A549 (cell line): ENCODE measurements around the gene TPSAB1.

Experiments
- CBX8 ChIP-seq: fragments of 200-600 bp; sonication (generic); IDR thresholded peaks from 2 replicates; pipeline ENCODE4 v1.6.1; 2016
- CEBPB ChIP-seq, 2 experiments: fragments of >200 bp in 1 of 2; sonication (Bioruptor Twin) in 1 of 2; formaldehyde crosslinking in 1 of 2; IDR thresholded peaks; 2 replicates each; pipeline ENCODE4 v1.6.1; 2012 to 2016
- EP300 ChIP-seq, 2 experiments: fragments of >200 bp; sonication (Bioruptor Twin); formaldehyde crosslinking; IDR thresholded peaks; 2 replicates in 1 of 2; 3 replicates in 1 of 2; pipeline ENCODE4 v1.6.1; 2016 to 2017
- HDAC2 ChIP-seq: fragments of 200-600 bp; sonication (generic); IDR thresholded peaks from 2 replicates; pipeline ENCODE4 v1.6.1; 2016
- KDM1A ChIP-seq: fragments of 200-600 bp; sonication (generic); IDR thresholded peaks from 2 replicates; pipeline ENCODE4 v1.6.1; 2016; ENCODE audit warnings: low read depth, mild to moderate bottlenecking
- MYC ChIP-seq: IDR thresholded peaks from 2 replicates; pipeline ENCODE4 v1.6.1; 2012; ENCODE audit warnings: mild to moderate bottlenecking, inconsistent platforms, low read length, improper control_type of control experiment, borderline replicate concordance
- NPAS2 ChIP-seq: fragments of 250-450 bp; sonication (Bioruptor Pico); IDR thresholded peaks from 2 replicates; pipeline ENCODE4 v1.8.0; 2022; ENCODE audit warnings: mild to moderate bottlenecking, moderate library complexity, borderline replicate concordance
- POLR2A ChIP-seq: IDR thresholded peaks from 2 replicates; pipeline ENCODE4 v1.6.1; 2012; ENCODE audit warnings: mild to moderate bottlenecking, low read length
- RAD21 ChIP-seq, 2 experiments: fragments of >200 bp in 1 of 2; sonication (Bioruptor Twin) in 1 of 2; formaldehyde crosslinking in 1 of 2; IDR thresholded peaks in 1 of 2; conservative IDR thresholded peaks in 1 of 2; 2 replicates in 1 of 2; 3 replicates in 1 of 2; pipeline ENCODE4 v1.6.1; 2012 to 2018; ENCODE audit warnings: inconsistent platforms in 1 of 2
- RCOR1 ChIP-seq: fragments of 150-350 bp; IDR thresholded peaks from 2 replicates; pipeline ENCODE4 v1.6.1; 2014; ENCODE audit warnings: antibody characterized with exemption, low read length, low read depth
- ZSCAN20 ChIP-seq: fragments of 250-450 bp; sonication (Bioruptor Pico); IDR thresholded peaks from 2 replicates; pipeline ENCODE4 v1.8.0; 2022; ENCODE audit warnings: mild to moderate bottlenecking, moderate library complexity
- TF ChIP-seq, protein P1 (sequence below): fragments of >200 bp; sonication (Bioruptor Twin); formaldehyde crosslinking; IDR thresholded peaks from 3 replicates; pipeline ENCODE4 v1.5.1; 2016
- TF ChIP-seq, protein P2 (sequence below): IDR thresholded peaks from 2 replicates; pipeline ENCODE4 v1.6.1; 2012

DNA sequence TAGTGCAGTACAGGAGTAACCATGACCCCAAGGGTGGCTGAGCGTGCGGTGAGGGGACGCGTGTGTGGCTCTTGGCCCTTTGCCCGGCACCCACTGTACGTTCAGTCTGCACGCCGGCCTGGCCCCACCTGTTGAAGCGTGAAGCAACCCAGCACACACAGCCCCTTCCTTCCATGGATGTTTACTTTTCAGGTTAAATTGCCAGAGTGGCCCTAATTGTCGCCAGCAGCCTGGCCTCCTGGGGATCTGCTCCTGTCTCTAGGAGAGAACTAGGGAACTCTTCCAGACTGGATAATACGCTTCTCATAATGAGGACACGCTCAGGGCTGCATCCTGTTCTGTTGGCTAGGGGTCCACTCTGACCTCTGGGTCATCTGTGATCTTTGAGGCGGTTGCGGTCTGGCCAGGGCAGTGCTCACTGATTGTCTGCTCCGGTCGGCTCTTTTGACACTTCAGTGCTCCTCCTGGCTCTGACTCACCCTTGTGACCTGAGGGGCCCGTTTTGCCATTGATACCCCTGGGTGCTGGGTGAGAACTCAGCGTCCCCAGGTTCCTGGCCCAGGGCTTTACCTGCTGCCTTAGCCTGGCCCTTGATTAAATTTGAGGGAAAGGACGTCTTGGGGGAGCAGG, 43.2 kb upstream of the TPSAB1 start:
- TF ChIP-seq, protein P1, sequence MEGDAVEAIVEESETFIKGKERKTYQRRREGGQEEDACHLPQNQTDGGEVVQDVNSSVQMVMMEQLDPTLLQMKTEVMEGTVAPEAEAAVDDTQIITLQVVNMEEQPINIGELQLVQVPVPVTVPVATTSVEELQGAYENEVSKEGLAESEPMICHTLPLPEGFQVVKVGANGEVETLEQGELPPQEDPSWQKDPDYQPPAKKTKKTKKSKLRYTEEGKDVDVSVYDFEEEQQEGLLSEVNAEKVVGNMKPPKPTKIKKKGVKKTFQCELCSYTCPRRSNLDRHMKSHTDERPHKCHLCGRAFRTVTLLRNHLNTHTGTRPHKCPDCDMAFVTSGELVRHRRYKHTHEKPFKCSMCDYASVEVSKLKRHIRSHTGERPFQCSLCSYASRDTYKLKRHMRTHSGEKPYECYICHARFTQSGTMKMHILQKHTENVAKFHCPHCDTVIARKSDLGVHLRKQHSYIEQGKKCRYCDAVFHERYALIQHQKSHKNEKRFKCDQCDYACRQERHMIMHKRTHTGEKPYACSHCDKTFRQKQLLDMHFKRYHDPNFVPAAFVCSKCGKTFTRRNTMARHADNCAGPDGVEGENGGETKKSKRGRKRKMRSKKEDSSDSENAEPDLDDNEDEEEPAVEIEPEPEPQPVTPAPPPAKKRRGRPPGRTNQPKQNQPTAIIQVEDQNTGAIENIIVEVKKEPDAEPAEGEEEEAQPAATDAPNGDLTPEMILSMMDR: no peak
- no peak for TF ChIP-seq KDM1A
- no peak for TF ChIP-seq ZSCAN20 (CRISPR knock-in tag)
- no peak for TF ChIP-seq POLR2A
- TF ChIP-seq RAD21 (conservative IDR thresholded peaks at IDR 0.05 in 1 of 2, IDR thresholded peaks at IDR 0.05 in 1 of 2): no peak
- TF ChIP-seq EP300 (IDR thresholded peaks at IDR 0.05): no peak
- TF ChIP-seq CEBPB (IDR thresholded peaks at IDR 0.05): no peak
- TF ChIP-seq HDAC2: no peak
- no peak for TF ChIP-seq CBX8
- no peak for TF ChIP-seq RCOR1
- TF ChIP-seq NPAS2 (CRISPR knock-in tag): no peak
- TF ChIP-seq, protein P2, sequence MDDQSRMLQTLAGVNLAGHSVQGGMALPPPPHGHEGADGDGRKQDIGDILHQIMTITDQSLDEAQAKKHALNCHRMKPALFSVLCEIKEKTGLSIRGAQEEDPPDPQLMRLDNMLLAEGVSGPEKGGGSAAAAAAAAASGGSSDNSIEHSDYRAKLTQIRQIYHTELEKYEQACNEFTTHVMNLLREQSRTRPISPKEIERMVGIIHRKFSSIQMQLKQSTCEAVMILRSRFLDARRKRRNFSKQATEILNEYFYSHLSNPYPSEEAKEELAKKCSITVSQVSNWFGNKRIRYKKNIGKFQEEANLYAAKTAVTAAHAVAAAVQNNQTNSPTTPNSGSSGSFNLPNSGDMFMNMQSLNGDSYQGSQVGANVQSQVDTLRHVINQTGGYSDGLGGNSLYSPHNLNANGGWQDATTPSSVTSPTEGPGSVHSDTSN: no peak
- no peak for TF ChIP-seq MYC
